Right lobe of liver (tissue), 6 donors: ENCODE data around the gene PSMD6. TPM values are rescaled to one million over a fixed set of nuclear protein-coding genes. Genes with fewer than 3 reads are reported as not detected.

Experiments
- ATAC-seq, 4 donors: fragments of 200-7000 bp; cut with Tn5 transposase; one replicate each; pipeline ENCODE4 v1.9.1; 2020; ENCODE audit warnings: mild to moderate bottlenecking in 4 of 4, moderate library complexity in 4 of 4
- DNase-seq, 3 donors: peaks; one replicate each; pipeline ENCODE4 v3.0.0-alpha.2; 2020
- H3K27ac ChIP-seq, 3 donors: fragments of 200-600 bp; one replicate each; pipeline ENCODE4 v1.8.0; 2022
- H3K27me3 ChIP-seq, 2 donors: fragments of 200-600 bp; one replicate each; pipeline ENCODE4 v1.8.0; 2022
- H3K36me3 ChIP-seq, 4 donors: fragments of 200-600 bp; sonication (generic) in 1 of 4; one replicate each; pipeline versions ENCODE4 v1.5.1 to v1.8.0; 2017 to 2022; ENCODE audit warnings: control low read depth in 1 of 4
- H3K4me1 ChIP-seq, 4 donors: fragments of 200-600 bp; sonication (generic) in 1 of 4; one replicate each; pipeline versions ENCODE4 v1.5.1 to v1.8.0; 2017 to 2022; ENCODE audit warnings: control low read depth in 1 of 4
- H3K4me3 ChIP-seq, 3 donors: fragments of 200-600 bp; one replicate each; pipeline ENCODE4 v1.8.0; 2022
- H3K9me3 ChIP-seq, 4 donors: fragments of 200-600 bp; sonication (generic) in 1 of 4; one replicate each; pipeline versions ENCODE4 v1.5.1 to v1.8.0; 2017 to 2022; ENCODE audit warnings: control low read depth in 1 of 4
- CTCF ChIP-seq, 4 donors: fragments of 200-600 bp in 3 of 4; fragments of 450-650 bp in 1 of 4; IDR thresholded peaks; one replicate each; pipeline versions ENCODE4 v1.5.1 to v1.8.0; 2016 to 2022; ENCODE audit warnings: antibody characterized with exemption in 4 of 4, mild to moderate bottlenecking in 2 of 4
- POLR2A ChIP-seq: fragments of 450-650 bp; IDR thresholded peaks from one replicate; pipeline ENCODE4 v1.6.1; 2017; ENCODE audit warnings: antibody characterized with exemption, mild to moderate bottlenecking
- WGBS: methylation state at CpG from one replicate; pipeline ENCODE4 v1.1.6; 2018; ENCODE audit warnings: low coverage, low lambda C conversion rate; ENCODE audit not compliant: insufficient coverage; ENCODE audit errors: missing lambda C conversion rate; 5-methylcytosine and 5-hydroxymethylcytosine counted together
- intact Hi-C, 2 donors: fragments of 100-400 bp; cut with DNase I; formaldehyde crosslinking; loops; one replicate each; pipeline versions ENCODE4 v1.11.2 to v1.14.1; 2022
- long read RNA-seq: library from polyadenylated mRNA; unstranded; transcript quantifications from one replicate; pipeline ENCODE4 v2.0.0, GENCODE V29; 2019
- total RNA-seq, 6 experiments: library from RNA; depleted of rRNA in 2 of 6; stranded (reverse); fragments of >200 nt in 2 of 6; fragmentation: NEBNext Ultra II Directional in 3 of 6; extraction: Animal tissue kit (Norgen Biotek cat#: 25700) in 3 of 6; gene quantifications; one replicate each; pipeline versions ENCODE4 v1.1.0 to v1.2.4, GENCODE V29; 2016 to 2023
- donor health status: DM: no; HTN: yes; CAD: no.
- donor health status: DM: no; HTN: no; CAD: no.
- donor health status: DM: no; HTN: no; CAD: no.
- donor health status: DM: no; HTN: yes; CAD: no.
- donor health status: DM: no; HTN: yes; CAD: no.

PSMD6 gene
- 10 to 100 TPM; 33.1 to 41.9 (median 35.9) TPM for total RNA-seq
- long read RNA-seq, transcript PSMD6-210 (9 exons, 1,495 nt) = minor isoform, 5 of 26 reads
- long read RNA-seq, transcript PSMD6-201 (8 exons, 1,430 nt) = major isoform, 20 of 26 reads
- long read RNA-seq, partial matches to known transcripts = 1 of 26 reads
- long read RNA-seq, other reads (novel, unspliced or antisense) = 0 of 26 reads

GRCh38 chr3:64023187-64023860 is at the start of gene PSMD6:
PSMD6 (minus strand) TSS chr3:64023494; CDS start chr3:64023419, 75 bp downstream.
- Histone ChIP-seq H3K4me1 (peaks cover 0 to 14% (median 5%) of the 10 kb centered on the region in 4 donors), H3K4me3 (peak within 1 kb of the TSS; percentile 76 to 99 (median 88)), H3K27me3 (no peaks in the 10 kb centered on the region), H3K9me3 (no peaks in the 10 kb centered on the region), H3K27ac (peak within 1 kb of the TSS; percentile 65 to 78 (median 74)), H3K36me3 (peaks cover 6 to 34% (median 12%) of the 10 kb centered on the region in 4 donors)
- WGBS = 5% methylated on average over 17 of the region's 59 CpGs
- TF ChIP-seq CTCF (IDR thresholded peaks at IDR 0.05) (peak; percentile 99 to 100 (median 100)), POLR2A (peak; percentile 24)
- peak; percentile 90 to 93 (median 91) for DNase-seq
- peak; percentile 100 for ATAC-seq
- intact Hi-C loops = no loop called here

GRCh38 chr3:64072126-64072525 is 48.8 kb upstream of the PSMD6 start:
- no peaks in the 10 kb centered on the region for H3K27me3 ChIP-seq
- no peaks in the 10 kb centered on the region for H3K9me3 ChIP-seq
- WGBS = 95% methylated on average over 2 of the region's 2 CpGs
- intact Hi-C loops = no loop called here
- DNase-seq (no peak), ATAC-seq (no peak)
- H3K4me3 ChIP-seq = no peak overlapping the region
- no peaks in the 10 kb centered on the region for H3K36me3 ChIP-seq
- H3K4me1 ChIP-seq = no peaks in the 10 kb centered on the region
- H3K27ac ChIP-seq = no peak overlapping the region
- TF ChIP-seq POLR2A (no peak), CTCF (IDR thresholded peaks at IDR 0.05) (no peak)

- no peak for TF ChIP-seq POLR2A
- TF ChIP-seq CTCF (IDR thresholded peaks at IDR 0.05) = no peak
- ATAC-seq (no peak), DNase-seq (no peak)
- Histone ChIP-seq H3K4me3 (no peak overlapping the region), H3K27me3 (no peaks in the 10 kb centered on the region), H3K36me3 (no peaks in the 10 kb centered on the region), H3K27ac (no peak overlapping the region), H3K9me3 (no peaks in the 10 kb centered on the region), H3K4me1 (no peaks in the 10 kb centered on the region)
- intact Hi-C loops = no loop called here
Measured at GRCh38 chr3:64070704-64071103, 47.4 kb upstream of the PSMD6 start.

GRCh38 chr3:64067506-64068346 is 44.4 kb upstream of the PSMD6 start:
- no peak for TF ChIP-seq POLR2A
- TF ChIP-seq CTCF (IDR thresholded peaks at IDR 0.05) = no peak
- H3K27me3 ChIP-seq = no peaks in the 10 kb centered on the region
- no peaks in the 10 kb centered on the region for H3K36me3 ChIP-seq
- H3K27ac ChIP-seq = no peak overlapping the region
- H3K4me3 ChIP-seq = no peak overlapping the region
- ATAC-seq (no peak), DNase-seq (no peak)
- no peaks in the 10 kb centered on the region for H3K4me1 ChIP-seq
- 57% methylated on average over 9 of the region's 10 CpGs for WGBS
- H3K9me3 ChIP-seq = no peaks in the 10 kb centered on the region
- intact Hi-C loops = no loop called here
